Hepatocyte (in vitro differentiated cells): Measurements from ENCODE around the gene DLG2.

Experiments used
- EZH2 ChIP-seq: fragments of 200-600 bp; sonication (generic); IDR thresholded peaks from 2 replicates; pipeline ENCODE4 v1.6.1; 2016; ENCODE audit warnings: antibody characterized with exemption, mild to moderate bottlenecking, borderline replicate concordance
- TF ChIP-seq, protein P1 (sequence below): fragments of 200-600 bp; sonication (generic); IDR thresholded peaks from 2 replicates; pipeline ENCODE4 v1.5.1; 2016; ENCODE audit warnings: antibody characterized with exemption, mild to moderate bottlenecking; ENCODE audit not compliant: poor library complexity

DNA sequence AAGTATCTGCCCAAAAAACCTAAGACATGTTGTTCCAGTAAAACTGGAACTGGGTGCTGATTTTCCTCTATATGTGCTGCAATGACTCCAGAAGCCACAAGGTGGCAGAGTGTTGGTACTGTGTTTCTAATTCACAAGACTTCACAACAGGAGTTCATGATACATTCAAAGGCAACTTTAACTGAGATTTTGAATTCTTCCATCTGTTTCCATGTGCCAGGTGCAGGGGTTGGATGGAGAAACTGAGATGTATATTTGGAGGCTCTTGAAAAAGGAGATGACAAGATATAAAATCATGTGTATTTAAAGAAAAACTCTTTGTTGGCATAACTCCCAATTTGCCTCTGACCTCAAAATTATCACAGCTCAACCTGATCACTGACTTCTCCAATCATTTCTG is 1242.4 kb downstream of the DLG2 start:
- TF ChIP-seq, protein P1, sequence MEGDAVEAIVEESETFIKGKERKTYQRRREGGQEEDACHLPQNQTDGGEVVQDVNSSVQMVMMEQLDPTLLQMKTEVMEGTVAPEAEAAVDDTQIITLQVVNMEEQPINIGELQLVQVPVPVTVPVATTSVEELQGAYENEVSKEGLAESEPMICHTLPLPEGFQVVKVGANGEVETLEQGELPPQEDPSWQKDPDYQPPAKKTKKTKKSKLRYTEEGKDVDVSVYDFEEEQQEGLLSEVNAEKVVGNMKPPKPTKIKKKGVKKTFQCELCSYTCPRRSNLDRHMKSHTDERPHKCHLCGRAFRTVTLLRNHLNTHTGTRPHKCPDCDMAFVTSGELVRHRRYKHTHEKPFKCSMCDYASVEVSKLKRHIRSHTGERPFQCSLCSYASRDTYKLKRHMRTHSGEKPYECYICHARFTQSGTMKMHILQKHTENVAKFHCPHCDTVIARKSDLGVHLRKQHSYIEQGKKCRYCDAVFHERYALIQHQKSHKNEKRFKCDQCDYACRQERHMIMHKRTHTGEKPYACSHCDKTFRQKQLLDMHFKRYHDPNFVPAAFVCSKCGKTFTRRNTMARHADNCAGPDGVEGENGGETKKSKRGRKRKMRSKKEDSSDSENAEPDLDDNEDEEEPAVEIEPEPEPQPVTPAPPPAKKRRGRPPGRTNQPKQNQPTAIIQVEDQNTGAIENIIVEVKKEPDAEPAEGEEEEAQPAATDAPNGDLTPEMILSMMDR: peak; percentile 73
- no peak for TF ChIP-seq EZH2
